CD4-positive, alpha-beta T cell (primary cell): ENCODE results near the gene SLC26A2. TPM values are rescaled to one million over a fixed set of nuclear protein-coding genes. Genes with fewer than 3 reads are reported as not detected.
A peak's percentile ranks its signal among the peaks of the same experiment; 100 is the strongest.

Experiments used
- ATAC-seq: fragments of 200-7000 bp; cut with Tn5 transposase; one replicate; pipeline ENCODE4 v1.10.0; 2022; ENCODE audit warnings: mild to moderate bottlenecking; ENCODE audit not compliant: poor library complexity
- CTCF ChIA-PET: fragments of 350-600 bp; sonication (Branson Sonifier 250); formaldehyde crosslinking; loops from one replicate; lab custom pipeline; 2021; ENCODE audit warnings: antibody characterized with exemption, inconsistent platforms; lab: Charles Lee
- POLR2A ChIA-PET: fragments of 350-600 bp; sonication (Branson Sonifier 250); formaldehyde crosslinking; loops from one replicate; lab custom pipeline; 2021; ENCODE audit warnings: antibody characterized with exemption, inconsistent platforms; lab: Charles Lee
- DNase-seq, 14 experiments: peaks; one replicate each; pipeline ENCODE4 v3.0.0-alpha.2; 2013 to 2020; ENCODE audit warnings: mixed read lengths in 2 of 14
- H3K27ac ChIP-seq, 2 donors: one replicate each; pipeline versions ENCODE4 v1.5.1 to v1.7.0; 2013; ENCODE audit warnings: low read length in 2 of 2, low read depth in 1 of 2, mild to moderate bottlenecking in 1 of 2
- H3K27me3 ChIP-seq, 2 experiments: 1 replicate in 1 of 2; 2 replicates in 1 of 2; pipeline versions ENCODE4 v1.6.1 to v1.7.0; 2013; ENCODE audit warnings: low read length in 2 of 2, control low read depth in 1 of 2, mild to moderate bottlenecking in 1 of 2, moderate library complexity in 1 of 2; ENCODE audit not compliant: insufficient read depth in 2 of 2, control insufficient read depth in 1 of 2
- H3K36me3 ChIP-seq: one replicate; pipeline ENCODE4 v1.6.1; 2013; ENCODE audit warnings: low read length, control low read depth; ENCODE audit not compliant: insufficient read depth
- H3K4me1 ChIP-seq: one replicate; pipeline ENCODE4 v1.6.1; 2013; ENCODE audit warnings: low read length, control low read depth; ENCODE audit not compliant: insufficient read depth
- H3K4me3 ChIP-seq: one replicate; pipeline ENCODE4 v1.5.1; 2013; ENCODE audit warnings: mild to moderate bottlenecking, low read length, moderate library complexity
- H3K9me3 ChIP-seq, 2 experiments: 1 replicate in 1 of 2; 2 replicates in 1 of 2; pipeline versions ENCODE4 v1.6.1 to v1.7.0; 2013; ENCODE audit warnings: low read length in 2 of 2, mild to moderate bottlenecking in 2 of 2, control low read depth in 1 of 2, moderate library complexity in 1 of 2; ENCODE audit not compliant: control insufficient read depth in 1 of 2, insufficient read depth in 1 of 2
- H3K27ac Mint-ChIP-seq: one replicate; pipeline ENCODE4 v1.8.0; 2020; ENCODE audit warnings: mixed read lengths
- H3K27me3 Mint-ChIP-seq: one replicate; pipeline ENCODE4 v1.8.0; 2021; ENCODE audit warnings: mixed read lengths
- H3K36me3 Mint-ChIP-seq: one replicate; pipeline ENCODE4 v1.8.0; 2021; ENCODE audit warnings: low read depth, mixed read lengths
- H3K4me1 Mint-ChIP-seq: one replicate; pipeline ENCODE4 v1.8.0; 2021; ENCODE audit warnings: low read depth, mixed read lengths
- H3K4me3 Mint-ChIP-seq: one replicate; pipeline ENCODE4 v1.8.0; 2020; ENCODE audit warnings: mild to moderate bottlenecking, mixed read lengths
- H3K9me3 Mint-ChIP-seq: one replicate; pipeline ENCODE4 v1.8.0; 2020; ENCODE audit warnings: mixed read lengths
- intact Hi-C, 2 experiments: fragments of 100-400 bp; cut with DNase I in 1 of 2; cut with micrococcal nuclease in 1 of 2; formaldehyde crosslinking; loops; one replicate each; pipeline versions ENCODE4 v1.15.1 to v1.9.0; 2023 to 2025; cut with DNase I, micrococcal nuclease
- total RNA-seq, 174 experiments: library from RNA in 2 of 174; stranded (reverse) in 2 of 174; gene quantifications; one replicate each; pipeline ENCODE4 v1.2.3 and lab custom pipeline; 2021 to 2026
- TF ChIP-seq, protein P1 (sequence below): fragments of 200-600 bp; IDR thresholded peaks from one replicate; pipeline ENCODE4 v1.8.0; 2022; ENCODE audit warnings: antibody characterized with exemption, mild to moderate bottlenecking

Gene SLC26A2
- total RNA-seq, 2 experiments from 2014 or later = 2.8 to 4.2 TPM

DNA sequence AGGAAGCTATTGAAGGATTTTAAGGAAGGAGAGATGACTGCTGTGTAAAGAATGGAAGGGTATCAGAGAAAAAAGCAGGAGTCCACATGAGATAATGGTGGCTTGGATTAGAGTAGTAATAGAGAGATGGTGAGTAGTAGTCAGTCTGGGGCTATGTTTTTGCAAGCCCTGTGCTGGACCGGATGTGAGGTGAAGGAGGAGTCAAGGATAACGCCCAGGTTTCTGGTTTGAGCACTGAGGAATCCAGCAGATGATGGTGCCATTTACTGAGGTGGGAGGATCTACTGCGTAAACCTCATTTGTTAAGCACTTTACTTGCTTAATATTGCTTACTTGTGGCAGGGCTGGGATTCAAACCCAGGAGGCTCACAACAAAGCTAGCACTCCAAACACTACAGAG is 38.8 kb downstream of the SLC26A2 start:
- H3K36me3 ChIP-seq = peaks cover 3% of the 10 kb centered on the region
- H3K4me3 ChIP-seq = no peak overlapping the region
- peaks cover 34% of the 10 kb centered on the region for H3K4me1 ChIP-seq
- ChIA-PET CTCF (interaction anchor here (3.1 kb wide), 1 partner anchor 8 kb away, joined by 14 read pairs; no protein-coding TSS in a partner anchor), POLR2A (interaction anchor here (1.5 to 2.6 kb wide), 2 partner anchors 35 to 39 kb away, joined by 4 to 22 read pairs; partner anchors contain the start of gene SLC26A2)
- H3K27ac Mint-ChIP-seq = peak overlapping the region; percentile 95
- H3K27me3 Mint-ChIP-seq = no peaks in the 10 kb centered on the region
- DNase-seq (no peak), ATAC-seq (no peak)
- no peaks in the 10 kb centered on the region for H3K9me3 Mint-ChIP-seq
- H3K27ac ChIP-seq = peak overlapping the region in 1 of 2 donors; percentile 72
- peak overlapping the region; percentile 91 for H3K4me3 Mint-ChIP-seq
- peaks cover 32% of the 10 kb centered on the region for H3K36me3 Mint-ChIP-seq
- intact Hi-C loops = loop anchor here in 1 of 2 experiments (5.0 to 10.0 kb wide), 3 partner anchors 355 to 1615 kb away; partner anchors contain the start of genes FBXO38 and TCOF1
- TF ChIP-seq, protein P1, sequence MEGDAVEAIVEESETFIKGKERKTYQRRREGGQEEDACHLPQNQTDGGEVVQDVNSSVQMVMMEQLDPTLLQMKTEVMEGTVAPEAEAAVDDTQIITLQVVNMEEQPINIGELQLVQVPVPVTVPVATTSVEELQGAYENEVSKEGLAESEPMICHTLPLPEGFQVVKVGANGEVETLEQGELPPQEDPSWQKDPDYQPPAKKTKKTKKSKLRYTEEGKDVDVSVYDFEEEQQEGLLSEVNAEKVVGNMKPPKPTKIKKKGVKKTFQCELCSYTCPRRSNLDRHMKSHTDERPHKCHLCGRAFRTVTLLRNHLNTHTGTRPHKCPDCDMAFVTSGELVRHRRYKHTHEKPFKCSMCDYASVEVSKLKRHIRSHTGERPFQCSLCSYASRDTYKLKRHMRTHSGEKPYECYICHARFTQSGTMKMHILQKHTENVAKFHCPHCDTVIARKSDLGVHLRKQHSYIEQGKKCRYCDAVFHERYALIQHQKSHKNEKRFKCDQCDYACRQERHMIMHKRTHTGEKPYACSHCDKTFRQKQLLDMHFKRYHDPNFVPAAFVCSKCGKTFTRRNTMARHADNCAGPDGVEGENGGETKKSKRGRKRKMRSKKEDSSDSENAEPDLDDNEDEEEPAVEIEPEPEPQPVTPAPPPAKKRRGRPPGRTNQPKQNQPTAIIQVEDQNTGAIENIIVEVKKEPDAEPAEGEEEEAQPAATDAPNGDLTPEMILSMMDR = no peak
- peaks cover 38% of the 10 kb centered on the region for H3K4me1 Mint-ChIP-seq
- H3K27me3 ChIP-seq = no peaks in the 10 kb centered on the region
- no peaks in the 10 kb centered on the region for H3K9me3 ChIP-seq

DNA sequence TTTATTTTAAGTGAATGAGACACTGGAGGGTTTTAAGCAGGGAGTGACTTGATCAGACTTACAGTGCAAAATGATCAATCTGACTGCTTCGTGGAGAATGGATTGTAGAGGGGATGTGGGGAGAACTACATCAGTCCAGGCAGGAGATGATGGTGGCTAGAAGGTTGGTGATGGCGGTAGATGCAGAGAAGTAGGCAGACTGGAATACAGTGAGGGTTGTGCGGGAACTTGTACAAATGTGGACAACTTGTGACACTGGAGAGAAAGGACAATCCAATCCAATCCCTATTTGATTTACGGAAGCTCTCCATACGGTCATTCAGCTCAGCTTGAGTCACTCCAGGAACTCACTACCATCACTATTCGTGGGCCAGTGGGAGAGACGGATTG is 39.3 kb downstream of the SLC26A2 start:
- no peaks in the 10 kb centered on the region for H3K27me3 Mint-ChIP-seq

DNA sequence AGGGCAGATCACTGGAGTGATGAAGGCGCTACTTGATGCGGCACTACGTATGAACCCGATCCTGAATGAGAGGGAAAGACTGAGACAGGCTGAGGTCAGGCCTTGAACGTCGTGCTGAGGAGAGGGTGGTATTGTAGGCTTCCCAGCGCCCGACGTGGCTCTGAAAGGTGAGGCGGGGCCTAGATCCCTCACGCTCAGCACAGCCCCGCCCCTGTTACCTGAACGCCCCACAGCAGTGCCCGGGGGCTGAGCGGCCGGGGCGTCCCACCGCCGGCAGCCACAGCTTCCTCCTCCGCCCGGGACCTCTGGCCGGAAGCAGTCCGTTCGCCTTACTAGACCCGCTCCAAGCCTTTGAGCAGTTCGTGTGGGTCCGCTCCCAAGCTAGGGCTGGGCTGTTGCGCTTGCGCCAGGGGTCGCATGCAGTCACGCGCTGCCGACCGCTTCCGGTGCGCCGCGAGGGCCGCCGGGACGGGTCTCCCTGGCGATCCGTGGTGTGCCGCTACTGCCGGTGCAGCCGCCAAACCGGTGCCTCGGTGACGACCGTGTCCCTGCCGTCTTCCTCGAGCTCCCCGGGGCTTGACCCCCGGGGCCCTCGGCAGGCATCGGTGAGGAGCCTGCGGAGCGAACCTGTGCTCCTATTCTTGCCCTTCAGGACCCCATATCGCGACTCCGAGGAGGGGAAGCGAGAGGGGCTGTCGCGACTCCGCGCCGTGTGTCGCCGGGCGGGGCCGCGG is 39.9 kb downstream of the SLC26A2 start, which contains the start of the genes HMGXB3 and TIGD6:
Gene HMGXB3 (plus strand): TSS at position 484 of the 734 bp plus-strand sequence. CDS start 4,114 bp downstream, outside the sequence.
Gene TIGD6 (minus strand): TSS at position 399 of the 734 bp plus-strand sequence. CDS start 4,306 bp downstream, outside the sequence.
- Histone ChIP-seq H3K4me3 (peak within 1 kb of the TSS; percentile 70), H3K9me3 (no peaks in the 10 kb centered on the region), H3K36me3 (peaks cover 10% of the 10 kb centered on the region), H3K27ac (peak within 1 kb of the TSS; percentile 72 to 79), H3K4me1 (peaks cover 34% of the 10 kb centered on the region), H3K27me3 (no peaks in the 10 kb centered on the region)
- POLR2A ChIA-PET = interaction anchor here (0.9 to 2.6 kb wide), 6 partner anchors 36 to 450 kb away, joined by 3 to 22 read pairs (median 4); partner anchors contain the start of genes CD74 and SLC26A2
- peak within 1 kb of the TSS; percentile 96 for H3K4me3 Mint-ChIP-seq
- intact Hi-C loops = loop anchor here (1.0 to 5.0 kb wide), 4 partner anchors 38 to 452 kb away; partner anchors contain the start of genes SLC26A2 (in 2 of the 2) and CSNK1A1 (in 1 of the 2)
- CTCF ChIA-PET = interaction anchor here (1.8 to 3.1 kb wide), 2 partner anchors 9 to 41 kb away, joined by 11 to 14 read pairs; partner anchors contain the start of gene SLC26A2
- H3K27ac Mint-ChIP-seq = peak within 1 kb of the TSS; percentile 95
- no peaks in the 10 kb centered on the region for H3K9me3 Mint-ChIP-seq
- no peaks in the 10 kb centered on the region for H3K27me3 Mint-ChIP-seq
- H3K36me3 Mint-ChIP-seq = peaks cover 35% of the 10 kb centered on the region
- H3K4me1 Mint-ChIP-seq = peaks cover 38% of the 10 kb centered on the region
- DNase-seq (peak; percentile 65 to 94 (median 76)), ATAC-seq (peak; percentile 82)
- TF ChIP-seq, protein P1 = no peak

More for the DNA sequence above, 39.3 kb downstream of the SLC26A2 start:
- ChIA-PET CTCF (interaction anchor here (1.8 to 3.1 kb wide), 2 partner anchors 9 to 40 kb away, joined by 11 to 14 read pairs; partner anchors contain the start of gene SLC26A2), POLR2A (interaction anchor here (0.9 to 2.6 kb wide), 6 partner anchors 35 to 450 kb away, joined by 3 to 22 read pairs (median 4); partner anchors contain the start of genes CD74 and SLC26A2)
- peak overlapping the region; percentile 70 for H3K4me3 ChIP-seq
- H3K4me1 ChIP-seq = peaks cover 34% of the 10 kb centered on the region
- H3K4me3 Mint-ChIP-seq = peak overlapping the region; percentile 91
- no peaks in the 10 kb centered on the region for H3K9me3 Mint-ChIP-seq
- TF ChIP-seq, protein P1 = no peak
- H3K4me1 Mint-ChIP-seq = peaks cover 38% of the 10 kb centered on the region
- peaks cover 8% of the 10 kb centered on the region for H3K36me3 ChIP-seq
- peak overlapping the region; percentile 72 to 79 for H3K27ac ChIP-seq
- H3K9me3 ChIP-seq = no peaks in the 10 kb centered on the region
- DNase-seq (no peak), ATAC-seq (no peak)
- peaks cover 36% of the 10 kb centered on the region for H3K36me3 Mint-ChIP-seq
- H3K27ac Mint-ChIP-seq = peak overlapping the region; percentile 95
- intact Hi-C loops = loop anchor here (1.0 to 10.0 kb wide), 7 partner anchors 38 to 1615 kb away; partner anchors contain the start of genes SLC26A2 (in 2 of the 2), CSNK1A1 (in 1 of the 2), FBXO38 (in 1 of the 2) and TCOF1 (in 1 of the 2)
- H3K27me3 ChIP-seq = no peaks in the 10 kb centered on the region
